VCaP (cell line): ENCODE measurements around the gene HS1BP3.

Experiments used
- H3K27ac ChIP-seq: fragments of 450-650 bp; 2 replicates; pipeline ENCODE4 v1.5.1; 2017
- TF ChIP-seq, protein P1 (sequence below): fragments of 450-650 bp; conservative IDR thresholded peaks from 2 replicates; pipeline ENCODE4 v1.5.1; 2017; ENCODE audit warnings: mild to moderate bottlenecking, moderate library complexity

HS1BP3 gene

DNA sequence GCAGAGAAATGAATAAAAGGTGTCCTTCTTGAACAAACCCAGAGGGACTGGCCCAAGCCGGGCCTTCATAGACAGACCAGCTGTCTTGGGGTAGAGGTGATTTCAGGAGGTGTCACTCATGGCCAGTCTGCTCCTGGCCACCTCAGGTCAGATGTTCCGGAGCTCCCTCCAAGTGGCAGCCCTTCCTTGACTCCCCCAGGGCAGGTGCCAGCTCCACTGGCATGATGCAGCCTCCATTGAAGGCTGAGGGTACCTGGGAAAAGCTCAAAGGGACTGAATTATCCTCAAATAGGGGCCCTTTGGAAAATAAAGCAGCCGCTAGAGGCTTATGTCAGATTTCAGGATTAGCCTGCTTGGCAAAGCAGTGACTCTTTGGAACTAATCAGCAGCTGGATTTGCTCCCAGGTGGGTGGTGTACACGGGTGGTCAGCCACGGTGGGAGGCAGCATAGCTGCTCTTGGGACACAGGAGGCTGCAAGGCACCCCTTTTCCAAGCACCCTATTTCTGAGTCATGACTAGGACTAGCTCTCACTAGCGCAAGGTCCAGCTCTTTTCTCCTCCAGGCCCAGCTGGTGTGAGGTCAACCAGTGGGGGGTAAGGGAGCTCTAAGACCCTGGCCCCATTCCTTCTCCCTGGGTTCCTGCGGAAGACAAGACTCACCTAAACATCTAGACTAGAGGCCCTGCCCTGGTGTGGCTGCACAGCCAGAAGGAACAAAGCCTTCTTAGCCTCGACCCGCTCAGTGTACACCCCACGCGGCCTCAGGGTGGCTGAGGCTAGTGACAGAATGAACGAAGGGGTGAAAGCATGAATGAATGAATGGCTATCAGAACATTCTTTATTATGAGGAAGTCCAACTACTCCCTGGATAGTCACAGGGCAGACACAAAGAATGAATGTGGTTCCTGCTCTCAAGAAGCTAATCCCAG lies 29.3 kb downstream of the HS1BP3 start:
- TF ChIP-seq, protein P1, sequence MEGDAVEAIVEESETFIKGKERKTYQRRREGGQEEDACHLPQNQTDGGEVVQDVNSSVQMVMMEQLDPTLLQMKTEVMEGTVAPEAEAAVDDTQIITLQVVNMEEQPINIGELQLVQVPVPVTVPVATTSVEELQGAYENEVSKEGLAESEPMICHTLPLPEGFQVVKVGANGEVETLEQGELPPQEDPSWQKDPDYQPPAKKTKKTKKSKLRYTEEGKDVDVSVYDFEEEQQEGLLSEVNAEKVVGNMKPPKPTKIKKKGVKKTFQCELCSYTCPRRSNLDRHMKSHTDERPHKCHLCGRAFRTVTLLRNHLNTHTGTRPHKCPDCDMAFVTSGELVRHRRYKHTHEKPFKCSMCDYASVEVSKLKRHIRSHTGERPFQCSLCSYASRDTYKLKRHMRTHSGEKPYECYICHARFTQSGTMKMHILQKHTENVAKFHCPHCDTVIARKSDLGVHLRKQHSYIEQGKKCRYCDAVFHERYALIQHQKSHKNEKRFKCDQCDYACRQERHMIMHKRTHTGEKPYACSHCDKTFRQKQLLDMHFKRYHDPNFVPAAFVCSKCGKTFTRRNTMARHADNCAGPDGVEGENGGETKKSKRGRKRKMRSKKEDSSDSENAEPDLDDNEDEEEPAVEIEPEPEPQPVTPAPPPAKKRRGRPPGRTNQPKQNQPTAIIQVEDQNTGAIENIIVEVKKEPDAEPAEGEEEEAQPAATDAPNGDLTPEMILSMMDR = no peak
- H3K27ac ChIP-seq = no peak overlapping the region

DNA sequence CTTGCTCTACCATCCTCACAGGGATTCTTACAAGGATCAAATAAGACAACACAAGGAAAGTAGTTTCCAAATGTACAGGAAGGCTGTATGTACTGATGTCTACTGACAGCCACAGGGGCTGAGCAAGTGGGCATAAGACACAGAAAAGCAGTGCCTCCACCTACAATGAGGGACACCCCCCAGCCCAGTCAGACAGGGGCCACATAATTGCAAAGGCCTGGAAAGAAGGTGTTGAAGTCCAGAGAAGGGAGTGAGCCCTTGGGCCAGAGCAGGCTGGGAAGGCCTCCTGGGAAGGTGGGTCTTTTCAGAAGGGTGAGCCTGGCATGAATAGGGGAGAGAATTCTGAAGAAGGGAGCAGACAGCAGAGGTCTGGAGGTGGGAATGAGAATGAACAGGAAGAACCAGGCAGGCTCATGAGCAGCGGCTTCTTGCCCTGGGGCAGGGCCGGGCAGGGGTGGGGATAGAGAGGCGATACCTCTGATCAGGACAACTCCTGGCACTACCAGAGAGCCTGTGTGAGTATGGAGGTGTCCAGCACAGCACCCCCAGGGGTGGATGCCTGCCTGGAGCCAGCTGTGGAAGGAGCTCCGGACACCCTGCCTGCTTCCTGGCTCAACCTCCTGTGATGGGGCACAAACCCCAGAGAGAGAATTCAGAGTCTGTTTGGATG lies 30.1 kb downstream of the HS1BP3 start:
- H3K27ac ChIP-seq = no peak overlapping the region
- TF ChIP-seq, protein P1 = no peak

DNA sequence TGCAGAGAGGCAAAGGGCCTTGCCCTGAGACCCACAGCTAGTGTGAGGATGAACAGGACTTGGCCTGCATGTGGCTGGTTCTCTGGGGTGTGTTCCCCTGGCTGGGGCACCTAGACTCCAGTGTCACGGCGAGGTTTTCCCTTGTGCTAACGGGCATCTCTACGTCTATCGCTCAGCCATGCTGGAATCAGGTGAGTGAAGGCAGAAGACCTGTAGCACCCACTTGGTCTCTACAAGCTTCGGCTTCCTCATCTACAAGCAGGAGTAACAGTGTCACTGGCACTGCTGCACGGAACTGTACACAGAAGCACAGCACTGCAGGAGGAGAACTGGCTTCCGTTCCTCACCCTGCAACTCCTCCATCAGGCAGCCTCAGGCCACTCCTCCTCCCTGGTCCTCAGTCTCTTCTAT lies 30.6 kb downstream of the HS1BP3 start:
- H3K27ac ChIP-seq = no peak overlapping the region
- TF ChIP-seq, protein P1 = no peak

DNA sequence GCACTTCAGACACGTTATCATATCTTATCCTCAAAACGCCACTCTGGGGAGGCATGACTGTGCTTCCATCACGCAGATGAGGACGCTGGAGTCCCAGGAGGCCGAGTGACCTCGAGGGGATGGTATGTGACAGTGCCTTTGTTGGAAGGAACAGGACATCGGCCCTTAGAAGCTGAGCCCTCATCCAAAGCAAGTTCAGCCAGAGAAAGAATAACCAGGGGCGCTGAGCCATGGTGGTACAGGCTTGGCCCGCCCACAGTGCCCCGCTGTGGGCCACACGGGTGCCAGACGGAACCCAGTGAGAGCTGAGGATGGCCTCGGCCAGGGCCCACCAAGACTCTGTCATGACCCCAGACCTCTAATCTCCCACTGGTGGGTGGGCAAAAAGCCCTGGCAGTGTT lies 31.3 kb downstream of the HS1BP3 start:
- H3K27ac ChIP-seq = no peak overlapping the region
- TF ChIP-seq, protein P1 = no peak

DNA sequence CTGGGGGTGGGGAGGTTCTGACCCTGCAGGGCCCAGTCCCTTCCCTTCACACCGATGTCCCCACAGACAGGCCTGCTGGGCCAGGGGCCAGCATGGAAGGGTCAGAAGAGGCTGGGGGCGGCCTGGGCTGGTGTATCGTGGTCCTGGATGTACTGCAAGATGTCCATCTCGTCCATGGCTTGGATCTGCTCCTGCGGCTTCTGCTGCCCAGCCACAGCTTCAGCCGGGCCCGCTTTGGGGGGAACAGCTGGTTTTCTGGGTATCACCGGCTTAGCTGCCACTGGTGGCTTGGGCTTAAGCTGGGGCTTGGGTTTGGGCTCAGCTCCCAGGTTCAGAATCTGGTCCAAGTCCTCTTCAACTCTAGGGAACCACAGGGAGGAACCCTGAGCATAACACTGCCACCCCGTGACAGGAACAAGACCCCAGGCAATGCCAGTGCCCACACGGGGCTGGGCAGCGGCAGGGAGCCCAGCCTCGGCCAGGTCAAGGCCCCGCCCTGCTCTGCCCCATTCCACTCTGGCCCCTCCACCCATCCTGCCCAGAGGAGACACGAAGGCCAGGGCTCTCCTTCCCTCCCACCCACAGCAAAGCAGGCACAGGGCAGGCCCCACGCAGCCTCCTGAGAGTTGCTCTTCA lies 31.9 kb downstream of the HS1BP3 start:
- TF ChIP-seq, protein P1 = no peak
- peak overlapping the region; percentile 59 for H3K27ac ChIP-seq

DNA sequence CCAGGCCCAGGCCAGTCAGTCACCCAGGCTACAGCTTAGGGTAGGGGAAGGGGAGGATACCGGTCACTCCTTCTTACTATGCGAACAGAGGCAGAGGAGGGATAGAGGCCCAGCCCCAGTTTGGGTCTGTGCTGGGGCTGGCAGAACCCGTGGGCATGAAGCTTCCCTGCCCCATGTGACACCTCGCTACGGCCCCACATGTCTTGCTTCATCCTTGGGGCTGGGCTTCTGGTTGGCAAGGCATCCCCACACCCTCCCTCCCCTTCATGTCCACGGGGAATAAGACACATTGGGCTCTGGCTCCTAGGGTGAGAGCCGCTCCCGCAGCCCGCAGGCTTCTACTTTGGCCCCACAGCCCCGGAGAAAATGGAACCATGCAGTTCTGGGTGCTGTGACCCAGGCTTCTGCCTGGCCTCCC lies 32.4 kb downstream of the HS1BP3 start:
- peak overlapping the region; percentile 59 for H3K27ac ChIP-seq
- TF ChIP-seq, protein P1 = no peak

DNA sequence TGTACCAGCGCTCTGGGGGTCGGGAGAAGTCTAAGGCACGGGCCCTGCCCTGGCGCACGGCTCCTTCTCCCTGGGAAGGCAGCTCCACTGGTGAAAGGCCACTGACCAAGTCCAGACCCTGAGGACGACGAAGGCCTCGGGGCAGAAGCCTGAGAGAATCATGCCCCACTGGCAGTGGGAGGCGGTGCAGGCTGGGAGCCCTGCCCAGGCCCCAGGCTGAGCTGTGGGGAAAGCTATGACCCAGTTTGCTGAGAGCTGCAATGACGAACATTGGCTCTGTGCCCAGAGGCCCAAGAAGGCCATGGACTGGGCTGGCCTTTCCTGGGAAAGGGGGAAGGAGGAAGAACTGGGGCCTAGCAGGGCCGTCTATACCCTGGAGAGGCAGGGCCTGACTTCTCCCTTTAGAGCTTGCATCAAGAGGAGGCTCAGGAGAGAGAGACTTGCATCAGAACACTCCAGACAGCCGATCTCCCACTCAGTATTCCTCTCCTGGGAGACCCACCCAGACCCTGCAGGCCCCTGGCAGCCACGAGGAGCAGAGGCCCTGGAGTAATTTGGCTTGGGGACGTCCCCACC lies 32.9 kb downstream of the HS1BP3 start:
- TF ChIP-seq, protein P1 = peak; percentile 50; the same call in 1 of the 2 replicates
- H3K27ac ChIP-seq = peak overlapping the region; percentile 59
